HL-60 (cell line): ENCODE results near the gene PEX5L.

Experiments
- DNase-seq, 2 experiments: peaks; one replicate each; pipeline ENCODE4 v3.0.0-alpha.2; 2010 to 2020; ENCODE audit warnings: low read depth in 1 of 2, low spot score in 1 of 2
- H3K27ac ChIP-seq: fragments of 250-450 bp; sonication (Bioruptor Pico); replicated peaks from 2 replicates; pipeline ENCODE4 v1.5.1; 2020; ENCODE audit warnings: mild to moderate bottlenecking, moderate library complexity
- H3K27me3 ChIP-seq: fragments of 250-450 bp; sonication (Bioruptor Pico); 2 replicates; pipeline ENCODE4 v1.5.1; 2021; ENCODE audit warnings: mild to moderate bottlenecking, moderate library complexity; ENCODE audit not compliant: insufficient read depth, poor library complexity, severe bottlenecking
- H3K4me3 ChIP-seq: replicated peaks from 2 replicates; pipeline ENCODE4 v1.5.1; 2011; ENCODE audit warnings: mild to moderate bottlenecking, control low read depth, low read length; ENCODE audit not compliant: insufficient read depth
- GABPA ChIP-seq: IDR thresholded peaks from 2 replicates; pipeline ENCODE4 v1.6.1; 2012; ENCODE audit warnings: low read depth
- POLR2AphosphoS5 ChIP-seq: IDR thresholded peaks from 2 replicates; pipeline ENCODE4 v1.6.1; 2012; ENCODE audit warnings: low read depth
- SPI1 ChIP-seq: IDR thresholded peaks from 2 replicates; pipeline ENCODE4 v1.6.1; 2012; ENCODE audit warnings: low read depth, mild to moderate bottlenecking, borderline replicate concordance
- TF ChIP-seq, protein P1 (sequence below): IDR thresholded peaks from 2 replicates; pipeline ENCODE4 v1.6.1; 2012; ENCODE audit warnings: low read depth; ENCODE audit not compliant: insufficient replicate concordance
- TF ChIP-seq, protein P2 (sequence below): IDR thresholded peaks from one replicate; pipeline ENCODE4 v1.5.1; 2011; ENCODE audit warnings: low read length, control low read depth, inconsistent platforms; ENCODE audit not compliant: insufficient read depth

PEX5L gene

DNA sequence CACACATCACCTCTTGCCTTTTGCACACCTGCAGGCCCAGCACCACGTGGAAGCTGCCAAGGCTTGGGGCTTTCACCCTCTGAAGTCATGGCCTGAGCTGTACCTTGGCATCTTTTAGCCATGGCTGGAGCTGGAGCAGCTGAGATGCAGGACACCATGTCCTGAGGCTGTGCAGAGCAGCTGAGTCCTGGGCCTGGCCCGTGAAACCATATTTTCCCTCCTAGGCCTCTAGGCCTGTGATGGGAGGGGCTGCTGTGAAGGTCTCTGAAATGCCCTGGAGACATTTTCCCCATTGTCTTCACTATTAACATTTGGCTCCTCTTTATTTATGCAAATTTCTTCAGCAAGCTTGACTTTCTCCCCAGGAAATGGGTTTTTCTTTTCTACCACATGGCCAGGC is 41.9 kb upstream of the PEX5L start:
- no peak overlapping the region for H3K27ac ChIP-seq
- no peak for DNase-seq
- TF ChIP-seq, protein P1, sequence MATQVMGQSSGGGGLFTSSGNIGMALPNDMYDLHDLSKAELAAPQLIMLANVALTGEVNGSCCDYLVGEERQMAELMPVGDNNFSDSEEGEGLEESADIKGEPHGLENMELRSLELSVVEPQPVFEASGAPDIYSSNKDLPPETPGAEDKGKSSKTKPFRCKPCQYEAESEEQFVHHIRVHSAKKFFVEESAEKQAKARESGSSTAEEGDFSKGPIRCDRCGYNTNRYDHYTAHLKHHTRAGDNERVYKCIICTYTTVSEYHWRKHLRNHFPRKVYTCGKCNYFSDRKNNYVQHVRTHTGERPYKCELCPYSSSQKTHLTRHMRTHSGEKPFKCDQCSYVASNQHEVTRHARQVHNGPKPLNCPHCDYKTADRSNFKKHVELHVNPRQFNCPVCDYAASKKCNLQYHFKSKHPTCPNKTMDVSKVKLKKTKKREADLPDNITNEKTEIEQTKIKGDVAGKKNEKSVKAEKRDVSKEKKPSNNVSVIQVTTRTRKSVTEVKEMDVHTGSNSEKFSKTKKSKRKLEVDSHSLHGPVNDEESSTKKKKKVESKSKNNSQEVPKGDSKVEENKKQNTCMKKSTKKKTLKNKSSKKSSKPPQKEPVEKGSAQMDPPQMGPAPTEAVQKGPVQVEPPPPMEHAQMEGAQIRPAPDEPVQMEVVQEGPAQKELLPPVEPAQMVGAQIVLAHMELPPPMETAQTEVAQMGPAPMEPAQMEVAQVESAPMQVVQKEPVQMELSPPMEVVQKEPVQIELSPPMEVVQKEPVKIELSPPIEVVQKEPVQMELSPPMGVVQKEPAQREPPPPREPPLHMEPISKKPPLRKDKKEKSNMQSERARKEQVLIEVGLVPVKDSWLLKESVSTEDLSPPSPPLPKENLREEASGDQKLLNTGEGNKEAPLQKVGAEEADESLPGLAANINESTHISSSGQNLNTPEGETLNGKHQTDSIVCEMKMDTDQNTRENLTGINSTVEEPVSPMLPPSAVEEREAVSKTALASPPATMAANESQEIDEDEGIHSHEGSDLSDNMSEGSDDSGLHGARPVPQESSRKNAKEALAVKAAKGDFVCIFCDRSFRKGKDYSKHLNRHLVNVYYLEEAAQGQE = no peak
- TF ChIP-seq SPI1 (no peak), POLR2AphosphoS5 (no peak), GABPA (no peak)
- TF ChIP-seq, protein P2, sequence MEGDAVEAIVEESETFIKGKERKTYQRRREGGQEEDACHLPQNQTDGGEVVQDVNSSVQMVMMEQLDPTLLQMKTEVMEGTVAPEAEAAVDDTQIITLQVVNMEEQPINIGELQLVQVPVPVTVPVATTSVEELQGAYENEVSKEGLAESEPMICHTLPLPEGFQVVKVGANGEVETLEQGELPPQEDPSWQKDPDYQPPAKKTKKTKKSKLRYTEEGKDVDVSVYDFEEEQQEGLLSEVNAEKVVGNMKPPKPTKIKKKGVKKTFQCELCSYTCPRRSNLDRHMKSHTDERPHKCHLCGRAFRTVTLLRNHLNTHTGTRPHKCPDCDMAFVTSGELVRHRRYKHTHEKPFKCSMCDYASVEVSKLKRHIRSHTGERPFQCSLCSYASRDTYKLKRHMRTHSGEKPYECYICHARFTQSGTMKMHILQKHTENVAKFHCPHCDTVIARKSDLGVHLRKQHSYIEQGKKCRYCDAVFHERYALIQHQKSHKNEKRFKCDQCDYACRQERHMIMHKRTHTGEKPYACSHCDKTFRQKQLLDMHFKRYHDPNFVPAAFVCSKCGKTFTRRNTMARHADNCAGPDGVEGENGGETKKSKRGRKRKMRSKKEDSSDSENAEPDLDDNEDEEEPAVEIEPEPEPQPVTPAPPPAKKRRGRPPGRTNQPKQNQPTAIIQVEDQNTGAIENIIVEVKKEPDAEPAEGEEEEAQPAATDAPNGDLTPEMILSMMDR = no peak
- H3K27me3 ChIP-seq = no peaks in the 10 kb centered on the region
- no peak overlapping the region for H3K4me3 ChIP-seq

DNA sequence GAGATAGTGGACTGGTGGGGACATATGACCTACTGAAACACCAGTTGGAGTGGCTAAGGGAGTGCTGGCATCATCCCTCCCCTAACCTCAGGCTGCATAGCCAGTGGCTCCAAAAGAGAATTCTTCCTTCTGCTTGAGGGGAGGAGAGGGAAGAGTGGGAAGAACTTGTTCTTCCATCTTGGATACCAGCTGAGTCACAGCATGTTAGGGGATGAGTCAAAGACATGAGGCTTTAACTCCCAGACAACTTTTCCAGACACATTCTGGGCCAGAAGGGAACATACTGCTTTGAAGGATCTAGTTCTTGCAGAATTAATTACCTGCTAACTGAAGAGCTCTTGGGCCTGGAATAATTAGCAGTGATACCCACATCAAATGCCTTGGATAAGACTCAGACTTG is 36.8 kb upstream of the PEX5L start:
- TF ChIP-seq SPI1 (no peak), POLR2AphosphoS5 (no peak), GABPA (no peak)
- TF ChIP-seq, protein P2 = no peak
- TF ChIP-seq, protein P1 = no peak
- Histone ChIP-seq H3K4me3 (no peak overlapping the region), H3K27ac (no peak overlapping the region), H3K27me3 (no peaks in the 10 kb centered on the region)
- no peak for DNase-seq

GRCh38 chr3:180072786-180073185 is 36.0 kb upstream of the PEX5L start:
- TF ChIP-seq, protein P2 = no peak
- TF ChIP-seq POLR2AphosphoS5 = no peak
- TF ChIP-seq, protein P1 = no peak
- TF ChIP-seq SPI1 = no peak
- no peak for TF ChIP-seq GABPA
- Histone ChIP-seq H3K27ac (no peak overlapping the region), H3K4me3 (no peak overlapping the region), H3K27me3 (no peaks in the 10 kb centered on the region)
- DNase-seq = no peak
